Measurements from ENCODE around the gene KCTD3. TPM values are rescaled to one million over a fixed set of nuclear protein-coding genes. Genes with fewer than 3 reads are reported as not detected.

Gene KCTD3
- total RNA-seq, 1 donor from 2014 or later, result 16.9 TPM

GRCh38 chr1:215583185-215583749 is 16.2 kb downstream of the KCTD3 start:
- DNase-seq (ENCODE audit: low read depth), result no peak
- Histone ChIP-seq H3K36me3 (ENCODE audit: control insufficient read depth, insufficient read depth, low read length) (no peaks in the 10 kb centered on the region), H3K27me3 (ENCODE audit: control insufficient read depth, insufficient read depth, low read length) (no peaks in the 10 kb centered on the region), H3K4me3 (ENCODE audit: low read depth, low read length) (no peak overlapping the region)
- TF ChIP-seq CTCF (IDR thresholded peaks at IDR 0.05; ENCODE audit: insufficient read depth, low read length, poor library complexity, severe bottlenecking), result no peak

GRCh38 chr1:215584389-215584788 is 17.3 kb downstream of the KCTD3 start:
- no peaks in the 10 kb centered on the region for H3K27me3 ChIP-seq (ENCODE audit: control insufficient read depth, insufficient read depth, low read length)
- H3K36me3 ChIP-seq (ENCODE audit: control insufficient read depth, insufficient read depth, low read length), result no peaks in the 10 kb centered on the region
- DNase-seq (ENCODE audit: low read depth), result no peak
- no peak for TF ChIP-seq CTCF (IDR thresholded peaks at IDR 0.05; ENCODE audit: insufficient read depth, low read length, poor library complexity, severe bottlenecking)
- no peak overlapping the region for H3K4me3 ChIP-seq (ENCODE audit: low read depth, low read length)

- H3K27me3 ChIP-seq (ENCODE audit: control insufficient read depth, insufficient read depth, low read length), result no peaks in the 10 kb centered on the region
- no peak overlapping the region for H3K4me3 ChIP-seq (ENCODE audit: low read depth, low read length)
- no peak for TF ChIP-seq CTCF (IDR thresholded peaks at IDR 0.05; ENCODE audit: insufficient read depth, low read length, poor library complexity, severe bottlenecking)
- no peaks in the 10 kb centered on the region for H3K36me3 ChIP-seq (ENCODE audit: control insufficient read depth, insufficient read depth, low read length)
- no peak for DNase-seq (ENCODE audit: low read depth)
These were observed 22.7 kb downstream of the KCTD3 start for GRCh38 chr1:215589650-215590435.

- no peak for TF ChIP-seq CTCF (IDR thresholded peaks at IDR 0.05; ENCODE audit: insufficient read depth, low read length, poor library complexity, severe bottlenecking)
- no peak overlapping the region for H3K4me3 ChIP-seq (ENCODE audit: low read depth, low read length)
- H3K27me3 ChIP-seq (ENCODE audit: control insufficient read depth, insufficient read depth, low read length), result no peaks in the 10 kb centered on the region
- H3K36me3 ChIP-seq (ENCODE audit: control insufficient read depth, insufficient read depth, low read length), result no peaks in the 10 kb centered on the region
- DNase-seq (ENCODE audit: low read depth), result no peak
These were observed 23.8 kb downstream of the KCTD3 start for GRCh38 chr1:215590779-215591491.

- no peak for DNase-seq (ENCODE audit: low read depth)
- TF ChIP-seq CTCF (IDR thresholded peaks at IDR 0.05; ENCODE audit: insufficient read depth, low read length, poor library complexity, severe bottlenecking), result no peak
- Histone ChIP-seq H3K27me3 (ENCODE audit: control insufficient read depth, insufficient read depth, low read length) (no peaks in the 10 kb centered on the region), H3K36me3 (ENCODE audit: control insufficient read depth, insufficient read depth, low read length) (no peaks in the 10 kb centered on the region), H3K4me3 (ENCODE audit: low read depth, low read length) (no peak overlapping the region)
These were observed 27.5 kb downstream of the KCTD3 start for GRCh38 chr1:215594640-215595039.
